ENCODE measurements around the gene FCRLB. TPM values are rescaled to one million over a fixed set of nuclear protein-coding genes. Genes with fewer than 3 reads are reported as not detected.
A peak's percentile ranks its signal among the peaks of the same experiment; 100 is the strongest.

FCRLB gene
- total and polyA plus RNA-seq, 2 of the 13 experiments (the other 11 are each of a cell fraction or from before 2014, with no cell fraction given), result 0.08 to 0.11 TPM

GRCh38 chr1:161766102-161766981 lies 45.0 kb downstream of the FCRLB start, which contains the start of gene ATF6 (continued):
- TF ChIP-seq MED8 (CRISPR knock-in tag; IDR thresholded peaks at IDR 0.05; ENCODE audit: insufficient replicate concordance), result peak; percentile 53
- no peak for TF ChIP-seq ZNF160 (CRISPR knock-in tag; IDR thresholded peaks at IDR 0.05)
- peak; percentile 42; the same call in 1 of the 2 replicates for TF ChIP-seq RXRA (CRISPR knock-in tag; IDR thresholded peaks at IDR 0.05)
- TF ChIP-seq MED1 (CRISPR knock-in tag; IDR thresholded peaks at IDR 0.05), result peak; percentile 73
- TF ChIP-seq ZNF609 (CRISPR knock-in tag; IDR thresholded peaks at IDR 0.05; ENCODE audit: borderline replicate concordance), result peak; percentile 68; the same call in 1 of the 2 replicates
- no peak for TF ChIP-seq ZNF180 (CRISPR knock-in tag; IDR thresholded peaks at IDR 0.05; ENCODE audit: borderline replicate concordance, low read depth)
- peak; percentile 97 for TF ChIP-seq SAP130 (CRISPR knock-in tag; IDR thresholded peaks at IDR 0.05; ENCODE audit: low read depth)
- TF ChIP-seq SP2 (CRISPR knock-in tag; IDR thresholded peaks at IDR 0.05), result no peak
- peak; percentile 61; the same call in 1 of the 2 replicates for TF ChIP-seq HIVEP1 (CRISPR knock-in tag; IDR thresholded peaks at IDR 0.05)
- TF ChIP-seq FOSL2 (CRISPR knock-in tag; IDR thresholded peaks at IDR 0.05), result peak; percentile 70
- TF ChIP-seq ZBTB33 (CRISPR knock-in tag; IDR thresholded peaks at IDR 0.05), result peak; percentile 76
- TF ChIP-seq NFIB (CRISPR knock-in tag; IDR thresholded peaks at IDR 0.05; ENCODE audit: borderline replicate concordance), result no peak
- TF ChIP-seq ARNT2 (CRISPR knock-in tag; IDR thresholded peaks at IDR 0.05; ENCODE audit: low read depth), result 0 out of 2 replicates have a peak, but pooled peaks have one; percentile 24
- TF ChIP-seq PHF8 (CRISPR knock-in tag; IDR thresholded peaks at IDR 0.05), result peak; percentile 81
- TF ChIP-seq RNF2 (conservative IDR thresholded peaks at IDR 0.05; ENCODE audit: low read depth), result 0 out of 2 replicates have a peak, but pooled peaks have one; percentile 40
- peak; percentile 49; the same call in 1 of the 2 replicates for TF ChIP-seq ZBTB3 (CRISPR knock-in tag; IDR thresholded peaks at IDR 0.05; ENCODE audit: borderline replicate concordance, low read depth)
- no peak for TF ChIP-seq PCBP1 (IDR thresholded peaks at IDR 0.05; ENCODE audit: borderline replicate concordance, low read depth, low read length)
- no peak for TF ChIP-seq ZNF512 (CRISPR knock-in tag; IDR thresholded peaks at IDR 0.05)
- peak; percentile 81; the same call in 1 of the 2 replicates for TF ChIP-seq ZNF788 (CRISPR knock-in tag; IDR thresholded peaks at IDR 0.05; ENCODE audit: borderline replicate concordance)

All from HepG2 (cell line).